HG02759 (cell line): ENCODE measurements around the gene PA2G4.
A peak's percentile ranks its signal among the peaks of the same experiment; 100 is the strongest.
"Not testable (repeated sequence)": the region's sequence is repeated elsewhere in the genome, so short reads cannot be mapped to it uniquely, and the experiment has no call there.

ENCODE experiments used
- ATAC-seq: cut with Tn5 transposase; IDR thresholded peaks from one replicate; pipeline ENCODE4 v1.9.1; 2021; ENCODE audit warnings: mild to moderate bottlenecking, moderate library complexity; ENCODE audit not compliant: unreplicated experiment

The PA2G4 gene

GRCh38 chr12:56098592-56098991, 5.8 kb upstream of the PA2G4 start:
- no peak for ATAC-seq

- no peak for ATAC-seq
Measured at GRCh38 chr12:56099787-56100186, 4.6 kb upstream of the PA2G4 start.

- ATAC-seq = no peak
Measured at GRCh38 chr12:56101045-56101444, 3.3 kb upstream of the PA2G4 start.

- no peak for ATAC-seq
Measured at GRCh38 chr12:56102683-56103065, 1.7 kb upstream of the PA2G4 start.

GRCh38 chr12:56103066-56103711, 1.2 kb upstream of the PA2G4 start:
- no peak for ATAC-seq

- no peak for ATAC-seq
Measured at GRCh38 chr12:56103823-56104108, 593 bp upstream of the PA2G4 start.

GRCh38 chr12:56104815-56105608, 653 bp downstream of the PA2G4 start:
- ATAC-seq = peak; percentile 16

- no peak for ATAC-seq
Measured at GRCh38 chr12:56105609-56105902, 1.2 kb downstream of the PA2G4 start.

GRCh38 chr12:56107242-56107641, 2.9 kb downstream of the PA2G4 start:
- no peak for ATAC-seq

- no peak for ATAC-seq
Measured at GRCh38 chr12:56110571-56110970, 6.2 kb downstream of the PA2G4 start.

- no peak for ATAC-seq
Measured at GRCh38 chr12:56114084-56114483, 9.7 kb downstream of the PA2G4 start.

GRCh38 chr12:56115329-56115728, 11.0 kb downstream of the PA2G4 start:
- no peak for ATAC-seq

GRCh38 chr12:56116267-56117081, 12.1 kb downstream of the PA2G4 start, which contains the start of gene RPL41:
Gene RPL41, plus strand, starts transcription at chr12:56116633.
- peak; percentile 47 for ATAC-seq

- ATAC-seq = not testable (repeated sequence)
Measured at GRCh38 chr12:56117082-56117706, 12.8 kb downstream of the PA2G4 start.

GRCh38 chr12:56117778-56118687, 13.7 kb downstream of the PA2G4 start, which contains the start of gene ZC3H10:
Gene ZC3H10, plus strand, starts transcription at chr12:56118266. Its CDS starts 2,297 bp downstream, at chr12:56120563.
- peak; percentile 86 for ATAC-seq

- no peak for ATAC-seq
Measured at GRCh38 chr12:56118688-56119357, 14.5 kb downstream of the PA2G4 start.

GRCh38 chr12:56119361-56119796, 15.0 kb downstream of the PA2G4 start:
- ATAC-seq = no peak

- no peak for ATAC-seq
Measured at GRCh38 chr12:56120158-56120846, 15.9 kb downstream of the PA2G4 start.

GRCh38 chr12:56121204-56121870, 17.0 kb downstream of the PA2G4 start:
- ATAC-seq = no peak
